NCI-H2107 (cell line): ENCODE data around the gene CHD2.
"Not testable (repeated sequence)": the region's sequence is repeated elsewhere in the genome, so short reads cannot be mapped to it uniquely, and the experiment has no call there.

Experiments used
- DNase-seq: peaks from one replicate; lab custom pipeline; 2025; lab: John Stamatoyannopoulos, UW

The CHD2 gene

DNA sequence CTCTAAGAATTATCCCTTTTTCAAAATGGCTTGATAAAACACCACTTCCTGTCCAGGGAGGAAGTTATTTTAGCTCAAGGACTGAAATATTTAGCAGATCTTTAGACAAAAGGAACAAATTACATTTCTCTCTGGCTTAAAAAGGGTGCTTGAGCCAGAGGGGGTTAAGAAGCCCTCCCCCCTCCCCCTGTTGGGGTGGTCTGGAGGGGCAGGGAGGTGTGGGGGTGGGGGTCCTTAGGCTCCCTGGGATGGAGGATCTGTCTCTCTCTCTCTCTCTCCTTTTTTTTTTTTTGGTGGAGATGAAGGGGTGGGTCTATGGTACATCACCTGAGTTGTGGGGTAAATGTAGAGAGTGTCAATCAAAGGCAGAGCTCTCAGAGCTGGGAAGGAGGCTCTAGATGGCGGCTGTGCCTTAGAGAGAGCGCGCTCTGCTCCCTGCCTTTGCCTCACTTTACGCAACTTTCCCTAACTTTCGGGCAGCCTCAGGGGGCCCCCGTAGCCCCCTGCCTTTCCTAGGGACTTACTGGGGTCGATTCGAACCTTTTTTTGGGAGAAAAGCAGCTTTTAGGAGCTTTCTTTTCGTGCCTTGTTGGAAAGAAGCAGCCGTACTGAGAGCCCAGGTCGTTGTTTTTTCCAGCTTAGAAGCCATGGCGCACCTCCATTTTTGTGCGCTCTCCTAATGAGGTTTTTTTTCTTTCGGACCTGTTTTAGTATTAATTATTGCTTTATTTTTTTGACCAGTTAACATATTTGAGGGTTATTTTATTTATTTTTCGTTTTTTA is at the start of gene CHD2:
Gene CHD2 (plus strand): TSS at position 377 of the 783 bp plus-strand sequence. CDS start 914 bp downstream, outside the sequence.
- DNase-seq, result peak; percentile 45

DNA sequence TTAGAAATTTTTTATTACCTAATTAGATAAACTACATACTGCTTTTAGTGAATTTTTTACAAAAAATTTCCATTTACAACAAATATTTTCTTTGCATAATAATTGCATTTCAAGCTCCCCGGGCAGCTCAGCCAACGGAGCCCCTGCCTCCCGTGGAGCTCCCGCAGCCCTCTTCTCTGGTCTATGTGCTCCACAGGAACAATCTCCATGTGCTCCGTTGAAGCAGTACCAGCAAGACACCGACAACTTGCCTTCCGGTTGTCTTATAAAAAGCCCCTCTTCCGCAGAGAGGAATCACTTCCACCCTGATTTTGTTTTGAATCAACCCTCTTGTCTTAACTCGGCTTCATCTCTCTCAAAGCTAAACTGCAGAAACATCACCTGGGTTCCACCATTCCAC is 46.9 kb upstream of the CHD2 start:
- no peak for DNase-seq

DNA sequence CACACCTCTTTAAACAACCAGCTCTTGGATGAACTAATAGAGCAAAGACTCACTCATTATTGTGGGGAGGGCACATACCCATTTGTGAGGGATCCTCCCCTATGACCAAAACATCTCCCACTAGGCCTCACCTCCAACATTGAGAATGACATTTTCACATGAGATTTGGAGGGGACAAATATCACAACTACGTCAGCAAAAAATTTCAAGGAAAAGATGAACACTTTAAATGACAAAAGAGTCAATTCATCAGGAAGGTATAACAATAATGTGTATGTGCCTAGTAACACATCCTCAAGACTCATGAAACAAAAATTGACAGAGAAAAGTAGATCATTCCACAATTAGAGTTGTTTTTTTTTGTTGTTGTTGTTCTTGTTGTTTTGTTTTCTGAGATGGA is 38.4 kb upstream of the CHD2 start:
- DNase-seq, result no peak

DNA sequence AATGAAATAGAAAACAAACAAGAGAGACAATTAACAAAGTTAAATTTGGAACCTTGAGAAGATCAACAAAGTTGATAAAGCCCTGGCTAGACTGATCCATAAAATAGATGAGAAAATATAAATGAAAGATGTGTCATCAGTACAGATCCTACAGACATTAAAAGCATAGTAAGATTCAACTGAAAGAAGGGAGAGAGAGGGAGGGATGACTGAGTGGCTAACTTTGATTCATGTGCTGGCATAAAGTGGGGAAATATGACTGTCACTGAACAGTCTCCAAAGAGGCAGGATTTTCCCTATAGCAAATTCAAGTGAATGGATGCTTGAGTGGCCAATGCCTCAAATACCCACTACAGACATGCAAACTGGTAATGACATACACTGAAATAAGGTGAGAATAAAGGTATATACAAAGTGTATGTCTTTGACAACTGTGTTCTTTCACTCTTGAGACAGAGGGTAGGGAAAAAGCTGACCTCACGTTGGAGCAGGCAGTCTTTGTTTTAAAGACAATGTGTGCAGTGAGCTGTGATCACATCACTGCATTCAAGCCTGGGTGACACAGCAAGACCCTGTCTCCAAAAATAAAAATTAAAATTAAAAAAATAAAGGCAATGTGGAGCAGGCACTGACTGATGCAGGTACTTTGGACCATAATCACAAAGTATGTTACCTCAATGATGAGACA is 35.9 kb upstream of the CHD2 start:
- no peak for DNase-seq

DNA sequence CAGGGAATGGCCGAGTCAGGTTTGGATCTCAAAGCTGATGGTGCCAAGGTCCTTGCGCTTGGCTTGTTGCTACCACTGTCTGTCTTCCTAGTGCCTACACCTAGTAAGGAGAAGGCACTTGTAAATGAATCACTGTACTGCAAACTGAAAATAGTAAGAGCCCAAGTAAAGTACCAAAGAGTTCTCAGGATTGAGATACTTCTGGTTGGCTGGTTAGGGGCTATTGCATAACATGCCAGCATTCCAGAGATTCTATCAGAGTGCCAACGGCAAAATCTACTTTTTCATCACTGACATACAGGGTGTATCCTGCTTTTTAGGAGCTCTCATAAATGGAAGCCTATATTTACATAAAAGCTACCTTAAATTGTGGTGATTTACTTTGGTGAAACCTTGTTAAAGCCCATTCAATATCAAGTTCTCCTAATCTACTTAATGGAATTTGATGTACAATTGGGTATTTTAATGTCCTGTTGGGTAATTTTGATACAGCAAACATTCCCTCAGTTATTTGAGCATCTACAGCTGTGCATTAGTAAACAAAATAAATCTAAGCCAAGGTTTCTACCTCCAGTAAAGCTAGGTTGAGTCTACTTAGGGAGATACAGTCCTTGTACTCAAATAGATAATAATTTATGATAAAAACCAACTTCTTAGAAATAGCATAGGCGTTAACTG is 30.7 kb upstream of the CHD2 start:
- no peak for DNase-seq

DNA sequence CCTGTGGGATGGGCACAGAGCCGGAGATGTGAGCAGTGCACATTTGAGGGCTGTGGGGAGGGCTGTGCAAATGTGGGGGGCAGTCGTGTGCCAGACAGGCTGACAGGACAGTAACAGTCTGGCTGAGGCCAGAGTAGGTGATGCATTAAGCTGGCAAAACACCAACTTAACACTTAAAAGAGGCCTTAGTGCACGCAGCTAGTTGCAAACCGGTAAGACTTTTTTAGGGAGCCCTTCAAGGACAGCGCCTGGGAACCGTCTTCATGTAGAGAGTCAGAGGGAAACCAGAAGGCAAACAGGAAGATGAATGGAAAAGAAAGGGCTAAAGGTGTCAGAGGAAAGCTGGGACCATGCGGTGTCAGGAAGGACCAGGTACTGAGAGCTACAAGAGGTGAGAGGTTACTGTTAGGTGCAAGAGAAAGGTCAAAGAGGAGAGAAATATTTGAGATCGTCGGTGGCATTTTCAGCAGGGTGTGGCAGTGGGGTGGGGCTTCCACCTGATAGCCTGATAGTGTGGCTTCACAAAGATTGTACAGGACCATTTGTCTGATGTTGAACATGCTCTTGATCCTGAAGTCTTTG is 30.0 kb upstream of the CHD2 start:
- no peak for DNase-seq

DNA sequence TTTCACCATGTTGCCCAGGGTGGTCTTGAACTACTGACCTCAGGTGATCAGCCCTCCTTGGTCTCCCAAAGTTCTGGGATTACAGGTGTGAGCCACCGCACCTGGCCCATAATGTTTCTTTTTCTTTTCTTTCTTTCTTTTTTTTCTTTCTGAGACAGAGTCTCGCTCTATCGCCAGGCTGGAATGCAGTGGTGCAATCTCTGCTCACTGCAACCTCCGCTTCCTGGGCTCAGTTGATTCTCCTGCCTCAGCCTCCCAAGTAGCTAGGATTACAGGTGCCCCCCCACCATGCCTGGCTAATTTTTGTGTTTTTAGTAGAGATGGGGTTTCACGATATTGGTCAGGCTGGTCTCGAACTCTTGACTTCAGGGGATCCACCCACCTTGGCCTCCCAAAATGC is 27.2 kb upstream of the CHD2 start:
- not testable (repeated sequence) for DNase-seq

DNA sequence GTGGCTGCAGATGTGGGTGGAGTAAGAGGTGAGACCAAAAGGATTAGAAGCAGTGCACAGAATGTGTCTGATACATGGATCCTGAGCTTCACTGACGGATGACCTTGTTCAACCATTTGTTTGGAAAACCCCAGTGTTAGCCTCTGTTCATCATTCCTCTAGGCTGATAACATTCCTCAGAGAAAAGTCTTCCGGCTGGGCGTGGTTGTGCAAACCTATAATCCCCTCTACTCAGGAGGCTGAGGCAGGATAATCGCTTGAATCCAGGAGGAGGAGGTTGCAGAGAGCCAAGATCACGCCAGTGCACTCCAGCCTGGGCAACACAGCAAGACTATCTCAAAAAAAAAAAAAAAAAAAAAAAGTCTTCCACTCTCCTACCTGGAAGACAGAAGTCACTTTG is 23.1 kb upstream of the CHD2 start:
- no peak for DNase-seq

DNA sequence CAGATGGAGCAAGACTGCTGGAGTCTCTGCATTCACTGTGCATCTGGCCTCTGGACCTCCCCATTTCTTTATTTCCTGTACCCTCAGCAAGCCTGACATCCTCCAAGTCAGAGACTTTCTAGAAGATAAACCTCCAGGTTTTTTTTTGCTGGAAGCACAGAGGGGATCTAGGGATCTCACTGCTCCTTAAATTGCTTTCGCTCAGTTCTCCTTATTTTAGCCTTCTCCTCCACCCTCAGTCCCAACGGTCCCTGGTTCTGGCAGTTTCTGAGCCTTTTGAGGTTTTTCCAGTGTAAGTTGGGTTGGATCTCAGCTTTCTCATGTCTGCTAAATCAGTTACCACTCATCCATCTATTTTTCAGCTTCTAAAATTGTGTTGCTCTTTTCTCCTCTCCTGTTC is 22.7 kb upstream of the CHD2 start:
- no peak for DNase-seq

DNA sequence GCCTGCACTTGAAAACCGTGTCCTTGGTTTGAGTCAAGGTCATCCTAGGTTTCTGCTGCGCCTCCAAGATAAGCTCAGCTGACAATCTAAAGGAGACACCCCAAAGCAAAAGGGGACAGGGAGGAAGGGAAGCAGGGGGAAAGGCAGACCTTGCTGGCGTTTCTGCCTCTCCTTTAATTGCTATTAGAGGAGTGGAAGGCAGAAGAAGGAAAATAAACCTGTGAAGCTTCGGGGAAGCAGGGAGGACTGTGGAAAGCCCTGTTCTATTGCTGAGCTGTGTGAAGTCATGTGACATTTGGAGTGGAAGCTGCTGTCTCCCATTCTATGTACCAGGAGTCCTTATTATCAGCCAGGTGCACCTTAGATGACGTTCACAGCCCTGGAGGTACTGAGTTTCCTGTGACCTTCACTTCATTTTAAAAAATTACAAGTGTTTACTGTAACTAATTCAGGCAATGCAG is 21.5 kb upstream of the CHD2 start:
- DNase-seq, result peak; percentile 21

DNA sequence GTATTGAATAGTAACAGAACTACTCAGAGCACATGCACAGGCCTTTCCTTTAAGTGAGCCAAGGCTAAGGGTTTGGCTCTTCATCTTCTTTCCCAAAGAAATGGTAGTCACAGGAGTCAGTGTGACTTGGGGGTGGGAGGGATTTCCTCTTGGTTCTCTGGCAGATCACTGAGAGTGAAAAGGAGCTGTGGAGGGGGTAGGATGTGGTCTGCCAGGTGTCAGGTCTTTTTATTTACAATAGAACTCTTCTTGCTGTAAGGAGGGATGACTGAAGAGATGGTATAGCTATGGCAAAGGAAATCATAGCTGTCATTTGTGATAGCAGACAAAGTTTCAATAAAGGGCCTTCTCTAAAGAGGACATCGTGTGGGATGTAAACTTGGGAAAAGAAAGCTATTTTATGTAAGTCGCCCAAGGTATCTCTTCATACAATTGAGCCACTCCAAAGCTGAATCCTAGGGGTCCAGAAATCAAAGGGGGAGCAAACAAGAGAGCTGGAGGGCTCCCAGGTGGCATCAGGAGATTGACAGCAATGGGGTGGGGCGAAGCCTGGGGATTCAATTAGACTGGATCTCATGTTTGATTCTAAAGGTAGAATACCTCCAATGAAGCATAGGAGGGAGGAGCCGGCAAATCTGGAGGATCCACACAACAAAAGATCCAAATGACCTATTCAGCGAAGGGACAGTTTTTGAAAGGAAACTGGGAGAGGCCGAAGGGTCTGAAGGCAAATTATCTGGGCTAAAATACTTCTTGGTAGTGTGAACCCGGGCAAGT is 20.0 kb upstream of the CHD2 start:
- no peak for DNase-seq

DNA sequence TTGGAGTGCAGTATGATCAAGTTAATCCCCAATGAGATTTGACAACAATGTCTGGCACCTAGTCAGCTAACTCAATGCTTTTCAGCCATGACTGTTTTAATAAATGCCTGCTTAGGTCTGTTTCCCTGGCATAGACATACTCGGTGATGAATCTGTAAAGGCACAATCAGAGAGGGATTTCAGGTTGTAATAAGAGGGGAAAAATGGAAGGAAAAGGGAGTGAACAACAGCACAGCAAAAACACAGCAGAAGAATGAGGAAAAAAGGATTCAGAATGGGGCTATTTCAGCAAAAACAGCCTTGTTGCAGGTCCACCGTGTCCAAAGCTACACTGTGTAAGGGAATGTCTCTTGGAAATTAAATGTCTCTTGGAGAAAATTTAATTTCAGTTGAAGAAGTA is 19.3 kb upstream of the CHD2 start:
- DNase-seq, result no peak

DNA sequence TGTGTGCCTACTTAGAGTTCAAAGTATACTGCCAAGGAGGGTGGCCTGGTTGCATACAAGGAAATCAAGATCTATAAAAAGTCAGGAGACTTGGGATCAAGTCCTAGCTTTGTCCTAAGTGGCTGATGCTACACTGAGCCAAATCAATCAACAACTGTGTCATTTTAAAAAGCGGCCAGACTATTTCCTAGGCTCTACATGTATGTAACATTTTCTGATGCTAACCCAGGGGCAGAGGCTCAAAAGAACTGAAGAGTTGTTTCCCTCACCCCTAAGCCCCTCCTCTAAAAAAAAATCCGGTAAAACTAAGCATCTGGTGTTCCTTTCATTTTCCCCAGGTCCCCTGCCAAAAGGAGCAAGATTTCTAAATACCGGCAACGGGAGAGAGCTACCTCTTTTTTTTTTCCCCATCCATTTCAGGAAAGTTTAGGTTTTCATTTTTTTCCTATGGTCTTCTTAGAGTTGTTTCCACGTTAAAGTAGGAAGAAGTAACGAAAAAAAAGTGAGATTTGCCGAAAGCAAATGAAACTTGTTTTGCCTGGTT is 18.8 kb upstream of the CHD2 start:
- no peak for DNase-seq

DNA sequence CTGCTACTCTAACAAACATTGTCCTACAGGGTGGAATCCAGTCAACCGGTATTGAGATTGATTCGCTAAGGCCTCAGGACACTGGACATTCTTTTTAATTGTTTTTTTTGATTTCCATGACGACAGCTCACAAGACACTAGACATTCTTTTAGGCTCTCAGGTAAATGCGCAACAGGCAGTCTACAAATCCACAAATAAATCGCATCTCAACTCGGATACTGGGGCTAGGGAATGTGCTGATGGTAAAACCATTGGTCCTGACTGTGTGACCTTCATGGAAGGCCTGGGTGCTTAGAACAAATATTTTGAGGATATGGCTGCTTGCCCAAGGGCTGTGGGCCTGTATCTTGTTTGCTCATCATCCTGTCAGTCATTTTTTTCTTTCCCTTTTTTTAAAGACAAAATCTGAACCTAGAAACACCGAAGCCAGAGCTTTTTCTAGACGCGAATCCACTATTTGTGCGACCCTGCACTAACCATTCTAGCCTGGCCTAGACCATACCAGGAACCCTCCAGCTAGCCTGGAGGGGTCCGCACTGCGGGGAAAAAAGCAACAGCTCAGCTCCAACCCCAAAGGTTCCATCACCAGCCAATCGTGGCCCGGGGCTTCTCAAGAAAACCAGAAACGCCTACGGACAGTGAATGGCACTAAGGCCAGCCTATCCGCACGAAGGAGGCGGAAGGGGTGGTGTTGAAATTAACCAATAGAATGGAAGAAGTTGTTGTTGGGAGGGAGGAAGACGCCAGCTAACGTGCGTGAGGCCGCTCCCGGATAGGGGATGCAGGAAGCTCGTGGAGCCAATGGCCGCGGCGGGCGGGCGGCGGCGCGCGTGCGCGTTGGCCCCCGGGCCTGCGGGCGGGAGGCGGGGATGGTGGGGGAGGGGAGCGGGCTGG is 18.1 kb upstream of the CHD2 start:
- peak; percentile 92 for DNase-seq

DNA sequence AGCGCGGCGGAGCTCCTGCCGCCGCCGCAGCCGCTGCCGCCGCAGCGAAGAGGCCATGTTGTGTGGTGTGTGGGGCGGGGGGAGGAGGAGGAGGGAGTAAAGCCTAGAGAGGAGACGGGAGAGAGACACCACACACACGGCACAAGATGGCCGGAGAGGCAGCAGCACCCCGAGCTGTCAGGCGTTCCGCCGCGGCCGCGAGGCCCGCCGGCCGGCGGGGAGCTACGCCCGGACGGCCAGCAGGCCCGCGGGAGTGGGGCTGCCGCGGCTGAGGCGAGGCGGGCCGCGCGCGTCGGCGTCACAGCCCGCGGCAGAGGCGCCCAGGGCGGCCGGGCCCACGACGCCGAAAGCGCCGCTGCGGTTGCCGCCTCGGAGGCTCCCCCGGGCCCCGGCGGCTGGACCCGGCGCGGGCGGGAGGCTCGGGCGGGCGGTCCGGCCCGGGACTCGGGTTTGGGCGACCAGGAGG is 17.4 kb upstream of the CHD2 start:
- no peak for DNase-seq

DNA sequence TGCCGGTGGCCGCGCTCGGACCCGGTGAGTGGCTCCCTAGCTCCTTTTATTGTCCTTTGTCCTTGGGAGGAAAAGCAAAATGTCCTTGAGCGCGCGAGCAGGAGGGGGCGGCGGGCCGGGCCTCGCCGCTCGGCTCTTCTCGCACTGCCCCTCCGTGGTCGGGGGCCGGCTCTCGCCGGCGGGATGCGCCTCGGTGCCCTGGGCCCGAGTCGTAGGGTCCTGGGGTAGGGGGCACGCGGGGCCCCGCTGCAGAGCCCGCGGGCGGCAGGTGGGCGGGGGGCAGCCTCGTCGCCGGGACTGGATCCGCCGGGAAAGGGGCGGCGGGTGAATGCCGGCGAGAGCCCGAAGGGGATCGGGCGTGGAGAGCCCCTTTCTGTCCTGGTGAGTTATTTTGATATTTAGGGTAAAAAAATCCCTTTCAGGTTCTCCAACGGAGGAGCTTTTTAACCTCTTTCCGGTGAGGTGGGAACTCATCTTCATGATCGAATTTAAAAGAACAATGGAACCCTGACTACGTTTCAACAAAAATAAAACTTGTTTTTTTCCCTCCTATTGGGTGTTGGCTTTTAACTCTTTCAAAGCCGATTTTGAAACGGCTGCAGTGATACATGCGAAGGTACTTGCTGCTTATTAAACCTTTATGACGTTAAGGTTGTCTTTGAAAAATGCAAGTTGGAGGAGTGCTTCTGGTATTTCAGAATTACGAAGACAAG is 16.8 kb upstream of the CHD2 start:
- DNase-seq, result no peak

DNA sequence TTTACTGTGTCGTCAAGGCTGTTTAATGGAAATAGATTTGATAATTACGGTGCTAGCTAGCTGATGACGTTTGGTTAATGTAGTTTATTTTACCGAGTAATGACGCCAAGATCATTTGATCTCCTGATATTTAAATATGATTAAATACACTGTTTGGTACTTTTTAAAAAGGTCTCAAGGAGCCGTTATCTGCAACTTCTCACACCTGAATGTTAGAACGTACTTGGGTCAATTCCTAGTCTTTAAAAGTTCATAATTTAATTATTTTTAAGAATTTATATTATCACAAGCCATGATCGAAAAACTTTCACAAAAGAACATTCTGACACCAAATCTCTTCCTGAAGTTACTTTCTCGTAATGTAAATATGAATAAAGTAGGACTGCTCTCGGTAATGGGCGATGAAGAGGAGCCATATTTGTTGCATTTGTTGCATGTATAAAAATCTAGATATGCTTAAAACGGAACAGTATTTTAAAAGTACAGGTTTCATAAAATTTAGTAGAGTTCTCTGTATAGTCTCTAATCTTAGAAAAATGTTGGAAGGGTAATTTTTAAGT is 16.2 kb upstream of the CHD2 start:
- DNase-seq, result no peak

DNA sequence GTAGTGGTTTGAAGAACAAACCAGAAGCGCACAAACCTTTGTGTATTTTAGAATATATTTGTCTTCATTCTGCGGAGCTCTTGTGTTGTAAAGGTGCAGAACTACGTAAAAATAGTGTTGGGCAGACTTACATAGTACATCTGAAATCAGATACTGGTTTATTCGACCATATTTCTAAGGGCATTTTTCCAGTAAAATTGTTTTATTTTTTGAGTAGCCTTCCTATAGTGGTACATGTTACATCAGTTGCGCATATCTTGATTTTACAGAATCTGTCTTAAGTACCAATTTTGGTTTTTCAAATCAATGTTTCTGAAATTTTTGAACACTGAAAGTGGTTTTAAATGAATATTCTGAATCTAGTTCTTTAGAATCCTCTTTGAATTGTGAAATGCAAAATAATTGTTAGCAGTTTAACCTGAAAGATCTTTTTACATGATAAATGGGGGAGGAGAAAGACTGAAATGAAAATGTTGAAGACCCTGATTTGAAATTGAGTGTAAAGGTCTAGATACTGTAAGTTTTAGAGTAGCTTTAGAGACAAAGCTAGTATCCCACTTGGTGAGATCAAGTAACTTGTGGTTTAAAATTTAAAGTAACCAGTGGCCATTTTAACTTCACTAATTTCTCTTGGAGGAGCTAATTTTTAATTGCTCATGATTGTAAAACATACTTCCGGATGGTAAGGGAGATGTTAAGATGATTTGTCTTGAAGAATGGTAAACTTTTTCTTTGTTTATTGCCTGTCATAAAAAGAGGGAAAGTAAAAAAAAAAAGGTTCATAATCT is 15.5 kb upstream of the CHD2 start:
- DNase-seq, result no peak
